ENCODE data around the gene DNPEP.

The DNPEP gene

GRCh38 chr2:219423652-219424377 lies 36.1 kb upstream of the DNPEP start:
- H3K27me3 ChIP-seq (ENCODE audit: insufficient read depth, poor library complexity, severe bottlenecking) = peaks cover 8% of the 10 kb centered on the region
- no peak overlapping the region for H3K4me3 ChIP-seq (replicated peaks; ENCODE audit: insufficient read depth, low read length)
- H3K27ac ChIP-seq (replicated peaks) = no peak overlapping the region
- DNase-seq (ENCODE audit: low read depth in 1 of 2, low spot score in 1 of 2) = no peak
- TF ChIP-seq, protein P1, sequence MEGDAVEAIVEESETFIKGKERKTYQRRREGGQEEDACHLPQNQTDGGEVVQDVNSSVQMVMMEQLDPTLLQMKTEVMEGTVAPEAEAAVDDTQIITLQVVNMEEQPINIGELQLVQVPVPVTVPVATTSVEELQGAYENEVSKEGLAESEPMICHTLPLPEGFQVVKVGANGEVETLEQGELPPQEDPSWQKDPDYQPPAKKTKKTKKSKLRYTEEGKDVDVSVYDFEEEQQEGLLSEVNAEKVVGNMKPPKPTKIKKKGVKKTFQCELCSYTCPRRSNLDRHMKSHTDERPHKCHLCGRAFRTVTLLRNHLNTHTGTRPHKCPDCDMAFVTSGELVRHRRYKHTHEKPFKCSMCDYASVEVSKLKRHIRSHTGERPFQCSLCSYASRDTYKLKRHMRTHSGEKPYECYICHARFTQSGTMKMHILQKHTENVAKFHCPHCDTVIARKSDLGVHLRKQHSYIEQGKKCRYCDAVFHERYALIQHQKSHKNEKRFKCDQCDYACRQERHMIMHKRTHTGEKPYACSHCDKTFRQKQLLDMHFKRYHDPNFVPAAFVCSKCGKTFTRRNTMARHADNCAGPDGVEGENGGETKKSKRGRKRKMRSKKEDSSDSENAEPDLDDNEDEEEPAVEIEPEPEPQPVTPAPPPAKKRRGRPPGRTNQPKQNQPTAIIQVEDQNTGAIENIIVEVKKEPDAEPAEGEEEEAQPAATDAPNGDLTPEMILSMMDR (IDR thresholded peaks at IDR 0.05; ENCODE audit: insufficient read depth, low read length) = no peak
- TF ChIP-seq REST (IDR thresholded peaks at IDR 0.05; ENCODE audit: insufficient replicate concordance, low read depth) (no peak), GABPA (IDR thresholded peaks at IDR 0.05; ENCODE audit: low read depth) (no peak), POLR2AphosphoS5 (IDR thresholded peaks at IDR 0.05; ENCODE audit: low read depth) (no peak), SPI1 (IDR thresholded peaks at IDR 0.05; ENCODE audit: borderline replicate concordance, low read depth) (no peak)

GRCh38 chr2:219422952-219423534 lies 35.3 kb upstream of the DNPEP start:
- Histone ChIP-seq H3K27ac (replicated peaks) (no peak overlapping the region), H3K4me3 (replicated peaks; ENCODE audit: insufficient read depth, low read length) (no peak overlapping the region), H3K27me3 (ENCODE audit: insufficient read depth, poor library complexity, severe bottlenecking) (peaks cover 16% of the 10 kb centered on the region)
- no peak for TF ChIP-seq REST (IDR thresholded peaks at IDR 0.05; ENCODE audit: insufficient replicate concordance, low read depth)
- TF ChIP-seq POLR2AphosphoS5 (IDR thresholded peaks at IDR 0.05; ENCODE audit: low read depth) = no peak
- no peak for TF ChIP-seq GABPA (IDR thresholded peaks at IDR 0.05; ENCODE audit: low read depth)
- TF ChIP-seq, protein P1 (IDR thresholded peaks at IDR 0.05; ENCODE audit: insufficient read depth, low read length) = no peak
- no peak for TF ChIP-seq SPI1 (IDR thresholded peaks at IDR 0.05; ENCODE audit: borderline replicate concordance, low read depth)
- no peak for DNase-seq (ENCODE audit: low read depth in 1 of 2, low spot score in 1 of 2)

GRCh38 chr2:219421323-219421722 lies 33.6 kb upstream of the DNPEP start:
- peaks cover 22% of the 10 kb centered on the region for H3K27me3 ChIP-seq (ENCODE audit: insufficient read depth, poor library complexity, severe bottlenecking)
- TF ChIP-seq GABPA (IDR thresholded peaks at IDR 0.05; ENCODE audit: low read depth) (no peak), SPI1 (IDR thresholded peaks at IDR 0.05; ENCODE audit: borderline replicate concordance, low read depth) (no peak), POLR2AphosphoS5 (IDR thresholded peaks at IDR 0.05; ENCODE audit: low read depth) (no peak), REST (IDR thresholded peaks at IDR 0.05; ENCODE audit: insufficient replicate concordance, low read depth) (no peak)
- TF ChIP-seq, protein P1 (IDR thresholded peaks at IDR 0.05; ENCODE audit: insufficient read depth, low read length) = no peak
- H3K4me3 ChIP-seq (replicated peaks; ENCODE audit: insufficient read depth, low read length) = no peak overlapping the region
- no peak overlapping the region for H3K27ac ChIP-seq (replicated peaks)
- no peak for DNase-seq (ENCODE audit: low read depth in 1 of 2, low spot score in 1 of 2)

All from HL-60 (cell line).